ENCODE measurements around the gene BSN.

DNA sequence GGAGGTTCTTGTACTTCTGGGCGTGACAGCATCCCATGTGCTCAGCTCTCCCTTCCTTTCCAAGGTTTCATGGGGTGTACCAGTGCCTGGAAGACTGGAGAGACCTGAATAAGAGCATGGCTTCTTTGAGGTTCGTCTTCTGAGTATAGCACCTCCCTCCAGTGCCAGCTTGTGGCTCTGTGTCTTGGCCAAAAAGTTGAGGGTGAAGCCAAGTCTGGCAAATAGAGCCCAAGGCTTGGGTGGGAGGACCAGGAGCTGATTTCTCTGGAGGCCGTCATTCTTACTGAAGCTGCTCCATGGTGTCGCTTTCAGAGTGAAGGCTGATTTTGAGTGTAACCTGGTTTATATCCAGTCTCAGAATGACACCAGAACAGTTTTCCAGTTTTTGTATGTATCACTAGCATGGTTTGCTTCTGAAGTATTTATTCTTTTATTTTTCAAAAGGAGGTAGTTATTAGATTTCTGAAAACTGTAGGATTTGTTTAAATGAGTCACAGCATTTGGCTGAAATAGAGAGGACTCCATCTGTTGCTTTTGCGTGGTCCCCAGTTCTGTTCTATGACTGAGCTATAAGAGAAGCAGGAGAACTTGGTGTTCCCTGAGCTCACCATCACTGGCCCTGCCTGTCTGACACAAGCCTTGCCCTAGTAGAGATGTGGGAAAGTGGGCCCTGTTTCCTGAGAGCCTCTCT lies 47.2 kb downstream of the BSN start:
- no peak for TF ChIP-seq CTCF (IDR thresholded peaks at IDR 0.05)
- no peak for TF ChIP-seq POLR2A (IDR thresholded peaks at IDR 0.05)
- TF ChIP-seq POLR2AphosphoS5 (IDR thresholded peaks at IDR 0.05): no peak
- no peak for TF ChIP-seq EP300 (IDR thresholded peaks at IDR 0.05; ENCODE audit: low read depth)
